Epithelial cell of esophagus (primary cell): ENCODE data around the gene C19orf25.
A peak's percentile ranks its signal among the peaks of the same experiment; 100 is the strongest.
"Not testable (repeated sequence)": the region's sequence is repeated elsewhere in the genome, so short reads cannot be mapped to it uniquely, and the experiment has no call there.

Experiments
- DNase-seq: peaks from one replicate; pipeline ENCODE4 v3.0.0; 2010; ENCODE audit warnings: low read depth
- H3K4me3 ChIP-seq: 2 replicates; pipeline ENCODE4 v1.5.1; 2011; ENCODE audit warnings: mild to moderate bottlenecking, low read length, control low read depth
- TF ChIP-seq, protein P1 (sequence below): IDR thresholded peaks from 2 replicates; pipeline ENCODE4 v1.5.1; 2011; ENCODE audit warnings: low read depth, mild to moderate bottlenecking, low read length, control low read depth, inconsistent platforms; ENCODE audit not compliant: insufficient read depth; ENCODE audit errors: missing control alignments

C19orf25 gene

DNA sequence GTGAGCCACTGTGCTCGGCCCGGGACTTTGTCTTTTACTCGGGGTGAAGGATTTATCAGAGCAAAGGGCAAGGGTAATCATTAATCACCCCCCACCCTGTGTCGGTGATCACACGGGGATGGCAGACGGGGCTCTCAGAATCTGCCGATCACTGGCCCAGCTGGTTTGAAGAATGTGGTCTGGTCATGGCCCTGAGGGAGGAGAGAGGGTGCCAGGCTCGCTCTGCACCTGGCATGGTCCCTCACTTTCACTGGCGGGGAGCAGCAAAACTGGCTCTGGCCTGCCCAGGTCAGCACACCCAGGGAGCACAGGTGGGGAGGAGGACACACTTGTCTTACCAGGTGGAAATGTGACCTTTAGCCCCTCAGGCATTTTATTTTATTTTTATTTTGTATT is 22.2 kb upstream of the C19orf25 start:
- TF ChIP-seq, protein P1, sequence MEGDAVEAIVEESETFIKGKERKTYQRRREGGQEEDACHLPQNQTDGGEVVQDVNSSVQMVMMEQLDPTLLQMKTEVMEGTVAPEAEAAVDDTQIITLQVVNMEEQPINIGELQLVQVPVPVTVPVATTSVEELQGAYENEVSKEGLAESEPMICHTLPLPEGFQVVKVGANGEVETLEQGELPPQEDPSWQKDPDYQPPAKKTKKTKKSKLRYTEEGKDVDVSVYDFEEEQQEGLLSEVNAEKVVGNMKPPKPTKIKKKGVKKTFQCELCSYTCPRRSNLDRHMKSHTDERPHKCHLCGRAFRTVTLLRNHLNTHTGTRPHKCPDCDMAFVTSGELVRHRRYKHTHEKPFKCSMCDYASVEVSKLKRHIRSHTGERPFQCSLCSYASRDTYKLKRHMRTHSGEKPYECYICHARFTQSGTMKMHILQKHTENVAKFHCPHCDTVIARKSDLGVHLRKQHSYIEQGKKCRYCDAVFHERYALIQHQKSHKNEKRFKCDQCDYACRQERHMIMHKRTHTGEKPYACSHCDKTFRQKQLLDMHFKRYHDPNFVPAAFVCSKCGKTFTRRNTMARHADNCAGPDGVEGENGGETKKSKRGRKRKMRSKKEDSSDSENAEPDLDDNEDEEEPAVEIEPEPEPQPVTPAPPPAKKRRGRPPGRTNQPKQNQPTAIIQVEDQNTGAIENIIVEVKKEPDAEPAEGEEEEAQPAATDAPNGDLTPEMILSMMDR = no peak
- no peak for DNase-seq
- no peak overlapping the region for H3K4me3 ChIP-seq

DNA sequence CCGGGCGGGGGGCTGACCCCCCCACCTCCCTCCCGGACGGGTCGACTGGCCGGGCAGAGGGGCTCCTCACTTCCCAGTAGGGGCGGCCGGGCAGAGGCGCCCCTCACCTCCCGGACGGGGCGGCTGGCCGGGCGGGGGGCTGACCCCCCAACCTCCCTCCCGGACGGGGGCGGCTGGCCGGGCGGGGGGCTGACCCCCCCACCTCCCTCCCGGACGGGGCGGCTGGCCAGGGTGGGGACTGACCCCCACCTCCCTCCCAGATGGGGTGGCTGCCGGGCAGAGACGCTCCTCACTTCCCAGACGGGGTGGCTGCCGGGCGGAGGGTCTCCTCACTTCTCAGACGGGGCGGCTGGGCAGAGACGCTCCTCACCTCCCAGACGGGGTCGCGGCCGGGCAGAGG is 20.2 kb upstream of the C19orf25 start:
- not testable (repeated sequence) for H3K4me3 ChIP-seq, DNase-seq

DNA sequence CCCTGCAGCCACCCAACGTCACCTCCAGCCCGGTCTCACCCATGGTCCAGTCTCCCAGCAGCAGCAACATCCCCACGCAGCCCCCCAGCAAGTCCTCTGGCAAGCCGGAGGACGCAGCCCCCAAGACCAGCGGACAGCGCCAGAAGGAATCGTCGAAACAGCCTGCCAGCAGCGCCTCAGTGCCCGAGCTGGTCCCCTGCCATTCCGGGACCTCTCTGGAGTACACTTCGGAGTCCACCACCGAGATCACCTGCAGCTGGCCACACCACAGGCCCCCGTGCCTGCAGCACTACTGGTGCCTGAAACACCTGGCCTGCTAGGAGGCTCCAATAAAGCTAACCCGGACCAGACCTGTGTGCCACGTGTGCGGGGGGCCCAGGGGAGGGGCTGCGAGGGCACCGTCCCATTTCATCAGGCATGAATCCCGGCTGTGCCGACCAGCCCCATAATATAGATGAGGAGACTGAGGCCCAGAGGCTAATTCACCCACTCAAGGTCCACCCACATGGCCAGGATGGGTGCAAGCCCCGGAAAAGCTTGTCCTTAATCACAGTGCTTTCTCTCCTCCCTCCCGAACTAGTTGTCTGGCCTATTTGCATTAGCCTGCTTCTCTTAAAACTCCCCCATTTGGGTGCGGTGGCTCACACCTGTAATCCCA is 18.7 kb upstream of the C19orf25 start:
- TF ChIP-seq, protein P1 = no peak
- no peak for DNase-seq
- no peak overlapping the region for H3K4me3 ChIP-seq

DNA sequence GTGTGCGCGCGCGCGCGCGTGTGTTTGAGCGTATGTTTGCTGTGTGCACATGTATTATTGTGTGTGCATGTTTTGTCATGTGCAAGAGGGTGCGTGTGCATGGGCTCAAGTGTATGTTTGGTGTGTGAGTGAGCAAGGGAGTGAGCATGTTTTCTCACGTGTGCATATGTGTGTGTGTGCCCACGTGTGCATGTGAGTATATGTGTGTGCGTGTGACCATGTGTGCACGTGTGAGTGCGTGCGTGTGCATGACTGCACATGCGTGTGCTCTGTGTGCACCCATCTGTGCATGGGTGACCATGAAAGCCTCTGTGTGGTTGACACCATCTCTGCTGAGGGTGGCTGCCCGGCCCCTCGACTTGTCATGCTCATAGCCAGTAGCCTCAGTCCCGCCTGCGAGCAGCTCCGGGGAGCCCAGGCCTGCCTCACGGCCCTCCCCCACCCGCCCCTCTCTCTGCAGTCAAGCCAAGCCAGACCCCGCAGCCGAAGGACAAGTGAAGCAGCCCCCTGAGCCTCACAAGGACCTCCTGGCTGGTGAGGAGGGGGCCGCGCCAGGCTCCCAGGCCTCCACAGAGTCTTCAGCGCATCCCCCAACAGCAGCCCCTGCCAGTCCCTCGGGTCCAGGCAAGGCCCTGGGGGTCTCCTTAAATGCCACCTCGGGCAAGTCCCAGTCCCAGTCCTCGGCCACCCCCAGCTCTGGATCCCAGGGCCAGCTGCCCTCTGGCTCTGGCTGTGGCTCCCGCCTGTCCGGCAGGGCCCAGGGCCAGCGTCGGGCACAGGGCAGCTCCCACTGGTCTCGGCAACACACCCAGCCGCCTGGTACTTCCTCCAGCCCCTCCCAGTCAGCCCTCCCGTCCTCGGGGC is 17.9 kb upstream of the C19orf25 start:
- TF ChIP-seq, protein P1 = no peak
- DNase-seq = no peak
- no peak overlapping the region for H3K4me3 ChIP-seq

DNA sequence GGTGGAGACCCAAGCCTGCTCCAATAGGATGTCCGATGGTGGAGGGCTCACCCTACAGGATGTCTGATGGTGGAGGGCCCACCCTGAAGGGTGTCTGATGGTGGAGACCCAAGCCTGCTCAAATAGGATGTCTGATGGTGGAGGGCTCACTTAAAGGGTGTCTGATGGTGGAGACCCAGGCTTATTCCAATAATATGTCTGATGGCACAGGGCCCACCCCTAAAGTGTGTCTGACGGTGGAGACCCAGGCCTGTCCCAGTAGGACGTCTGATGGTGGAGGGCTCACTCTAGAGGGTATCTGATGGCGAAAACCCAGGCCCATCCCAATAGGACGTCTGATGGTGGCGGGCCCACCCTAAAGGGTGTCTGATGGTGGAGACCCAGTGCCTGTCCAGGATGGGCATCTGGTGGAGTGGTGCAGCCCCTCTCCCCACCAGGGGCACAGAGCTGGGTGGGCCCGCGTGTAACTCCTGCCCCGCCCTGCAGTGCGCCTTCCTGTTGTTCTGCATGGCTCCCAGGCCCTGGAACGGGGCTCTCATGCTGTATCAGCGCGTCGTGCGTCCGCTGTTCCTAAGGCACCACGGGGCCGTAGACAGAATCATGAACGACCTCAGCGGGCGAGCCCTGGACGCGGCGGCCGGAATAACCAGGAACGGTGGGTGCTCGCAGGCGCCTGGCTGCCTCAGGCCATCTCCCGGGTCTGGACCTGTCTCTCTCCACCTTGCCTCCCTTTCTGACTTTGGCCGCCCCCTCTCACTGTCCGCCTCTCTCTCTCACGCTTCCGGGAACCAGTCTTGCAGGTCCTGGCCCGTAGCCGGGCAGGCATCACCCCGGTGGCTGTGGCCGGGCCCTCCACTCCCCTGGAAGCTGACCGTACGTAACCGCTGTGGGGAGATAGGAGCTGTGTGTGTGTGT is 17.0 kb upstream of the C19orf25 start:
- peak; percentile 48 for DNase-seq
- TF ChIP-seq, protein P1 = no peak
- H3K4me3 ChIP-seq = no peak overlapping the region

DNA sequence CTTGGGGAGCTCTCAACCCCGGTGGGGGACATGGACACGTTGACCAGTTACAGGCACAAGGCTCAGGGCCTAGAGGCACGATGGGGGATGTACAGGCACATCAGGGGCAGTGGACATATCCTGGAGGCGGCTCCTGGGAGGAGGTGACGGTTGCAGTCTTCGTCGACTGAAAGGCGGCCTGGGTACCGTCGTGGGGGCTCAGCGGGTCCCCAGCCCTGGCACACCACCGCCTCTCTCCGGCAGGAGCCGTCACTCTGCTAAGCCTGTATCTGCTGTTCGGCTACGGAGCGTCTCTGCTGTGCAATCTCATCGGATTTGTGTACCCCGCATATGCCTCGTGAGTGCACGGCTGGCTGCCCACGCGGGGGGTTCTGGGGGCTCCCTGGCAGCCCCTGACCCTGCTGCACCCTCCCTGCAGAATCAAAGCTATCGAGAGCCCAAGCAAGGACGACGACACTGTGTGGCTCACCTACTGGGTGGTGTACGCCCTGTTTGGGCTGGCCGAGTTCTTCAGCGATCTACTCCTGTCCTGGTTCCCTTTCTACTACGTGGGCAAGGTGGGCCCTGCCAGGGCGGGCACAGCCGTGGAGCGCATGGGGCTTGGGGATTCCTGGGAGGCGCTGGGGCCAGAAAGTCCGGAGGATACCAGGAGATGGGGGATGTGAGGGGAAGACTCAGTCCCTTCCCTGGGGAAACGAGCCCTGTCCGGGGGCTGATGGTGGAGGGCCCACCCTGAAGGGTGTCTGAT is 16.2 kb upstream of the C19orf25 start:
- TF ChIP-seq, protein P1 = no peak
- H3K4me3 ChIP-seq = no peak overlapping the region
- no peak for DNase-seq
